BLaER1 (cell line): ENCODE measurements around the gene GUCY2F.

Source experiments
- H3K27ac ChIP-seq: shearing (Covaris generic); formaldehyde crosslinking; 2 replicates; pipeline ENCODE4 v1.8.1; 2022
- H3K27me3 ChIP-seq: shearing (Covaris generic); formaldehyde crosslinking; 2 replicates; pipeline ENCODE4 v1.8.1; 2022
- H3K36me3 ChIP-seq: shearing (Covaris generic); formaldehyde crosslinking; 2 replicates; pipeline ENCODE4 v1.8.1; 2022
- H3K4me1 ChIP-seq: shearing (Covaris generic); formaldehyde crosslinking; 2 replicates; pipeline ENCODE4 v1.8.1; 2022
- H3K4me2 ChIP-seq: shearing (Covaris generic); formaldehyde crosslinking; 2 replicates; pipeline ENCODE4 v1.8.1; 2022
- H3K4me3 ChIP-seq: shearing (Covaris generic); formaldehyde crosslinking; 2 replicates; pipeline ENCODE4 v1.8.1; 2022
- H3K9ac ChIP-seq: shearing (Covaris generic); formaldehyde crosslinking; 2 replicates; pipeline ENCODE4 v1.8.1; 2022
- H3K9me3 ChIP-seq: shearing (Covaris generic); formaldehyde crosslinking; 2 replicates; pipeline ENCODE4 v1.8.1; 2022
- H4K20me1 ChIP-seq: shearing (Covaris generic); formaldehyde crosslinking; 2 replicates; pipeline ENCODE4 v1.8.1; 2022
- Cebpa-rat ChIP-seq: shearing (Covaris generic); IDR thresholded peaks from 2 replicates; pipeline ENCODE4 v1.8.1; 2022

The GUCY2F gene

DNA sequence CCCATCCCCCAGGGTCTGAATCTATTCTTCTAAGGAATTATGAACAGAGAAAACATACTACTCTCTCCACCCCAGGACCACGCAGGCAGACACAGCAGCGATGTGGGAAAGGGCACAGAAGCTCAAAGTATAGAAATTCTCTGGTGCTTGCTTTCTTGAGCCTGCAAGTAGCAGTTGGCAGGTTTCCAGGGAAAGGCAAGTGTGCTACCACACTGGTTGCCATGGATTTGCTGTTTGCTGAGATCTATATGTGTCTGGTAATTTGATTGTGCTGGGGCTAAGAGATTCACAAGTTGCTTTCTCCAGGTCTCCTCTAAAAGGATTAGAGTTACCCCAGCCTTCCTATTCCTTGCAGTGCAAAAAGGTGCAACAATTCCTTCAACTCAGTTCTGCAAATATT, 83.1 kb downstream of the GUCY2F start:
- Histone ChIP-seq H3K9ac (no peak overlapping the region), H3K27ac (no peak overlapping the region), H3K4me3 (no peak overlapping the region), H4K20me1 (no peaks in the 10 kb centered on the region), H3K4me2 (no peak overlapping the region), H3K36me3 (no peaks in the 10 kb centered on the region), H3K9me3 (no peaks in the 10 kb centered on the region), H3K27me3 (peaks cover 99% of the 10 kb centered on the region), H3K4me1 (no peaks in the 10 kb centered on the region)
- no peak for TF ChIP-seq Cebpa-rat

GRCh38 chrX:109398061-109398460, 83.8 kb downstream of the GUCY2F start:
- H3K4me1 ChIP-seq = no peaks in the 10 kb centered on the region
- no peaks in the 10 kb centered on the region for H4K20me1 ChIP-seq
- H3K4me3 ChIP-seq = no peak overlapping the region
- no peak for TF ChIP-seq Cebpa-rat
- H3K27me3 ChIP-seq = peaks cover 99% of the 10 kb centered on the region
- no peak overlapping the region for H3K9ac ChIP-seq
- H3K36me3 ChIP-seq = no peaks in the 10 kb centered on the region
- H3K9me3 ChIP-seq = no peaks in the 10 kb centered on the region
- no peak overlapping the region for H3K4me2 ChIP-seq
- no peak overlapping the region for H3K27ac ChIP-seq

- Histone ChIP-seq H3K27ac (no peak overlapping the region), H3K9me3 (no peaks in the 10 kb centered on the region), H3K36me3 (no peaks in the 10 kb centered on the region), H3K4me3 (no peak overlapping the region), H3K4me2 (no peak overlapping the region), H3K4me1 (no peaks in the 10 kb centered on the region), H4K20me1 (no peaks in the 10 kb centered on the region; the same call in 1 of the 2 replicates), H3K27me3 (peaks cover 97% of the 10 kb centered on the region), H3K9ac (no peak overlapping the region)
- no peak for TF ChIP-seq Cebpa-rat
Observed at GRCh38 chrX:109393859-109394258, 88.0 kb downstream of the GUCY2F start.

GRCh38 chrX:109392895-109393294, 89.0 kb downstream of the GUCY2F start:
- H4K20me1 ChIP-seq = no peaks in the 10 kb centered on the region; the same call in 1 of the 2 replicates
- no peak overlapping the region for H3K27ac ChIP-seq
- no peak overlapping the region for H3K4me3 ChIP-seq
- H3K9ac ChIP-seq = no peak overlapping the region
- TF ChIP-seq Cebpa-rat = no peak
- no peaks in the 10 kb centered on the region for H3K9me3 ChIP-seq
- no peaks in the 10 kb centered on the region for H3K36me3 ChIP-seq
- H3K27me3 ChIP-seq = peaks cover 97% of the 10 kb centered on the region
- H3K4me1 ChIP-seq = no peaks in the 10 kb centered on the region
- no peak overlapping the region for H3K4me2 ChIP-seq

GRCh38 chrX:109390556-109390955, 91.3 kb downstream of the GUCY2F start:
- Histone ChIP-seq H3K27me3 (peaks cover 98% of the 10 kb centered on the region), H3K9ac (no peak overlapping the region), H3K9me3 (no peaks in the 10 kb centered on the region), H3K36me3 (no peaks in the 10 kb centered on the region), H3K4me2 (no peak overlapping the region), H3K27ac (no peak overlapping the region), H3K4me1 (no peaks in the 10 kb centered on the region), H4K20me1 (no peaks in the 10 kb centered on the region; the same call in 1 of the 2 replicates), H3K4me3 (no peak overlapping the region)
- TF ChIP-seq Cebpa-rat = no peak

DNA sequence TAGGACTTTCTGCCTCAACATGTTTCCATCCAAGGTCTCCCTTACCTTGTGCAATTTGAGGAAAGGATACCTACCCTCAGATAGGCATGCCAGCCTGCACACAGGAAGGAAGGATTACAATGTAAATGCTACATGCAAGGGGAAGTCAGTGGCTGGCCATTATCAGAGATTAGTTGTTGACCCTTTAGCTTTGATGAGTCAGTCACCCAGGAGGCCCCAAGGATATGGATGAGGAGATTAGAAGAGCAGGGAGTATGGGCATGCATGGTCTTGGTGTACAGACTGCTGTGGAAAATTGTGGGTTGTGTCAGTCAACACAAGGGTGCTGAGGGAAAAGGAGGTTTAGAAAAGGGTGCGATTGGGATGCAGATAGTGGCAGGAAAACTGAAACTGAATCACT, 92.0 kb downstream of the GUCY2F start:
- no peaks in the 10 kb centered on the region for H3K9me3 ChIP-seq
- no peak overlapping the region for H3K27ac ChIP-seq
- H3K4me2 ChIP-seq = no peak overlapping the region
- no peaks in the 10 kb centered on the region; the same call in 1 of the 2 replicates for H4K20me1 ChIP-seq
- no peak overlapping the region for H3K4me3 ChIP-seq
- H3K4me1 ChIP-seq = no peaks in the 10 kb centered on the region
- no peak overlapping the region for H3K9ac ChIP-seq
- no peak for TF ChIP-seq Cebpa-rat
- H3K36me3 ChIP-seq = no peaks in the 10 kb centered on the region
- peaks cover 98% of the 10 kb centered on the region for H3K27me3 ChIP-seq

GRCh38 chrX:109384699-109385098, 97.2 kb downstream of the GUCY2F start:
- no peak for TF ChIP-seq Cebpa-rat
- H3K9me3 ChIP-seq = no peaks in the 10 kb centered on the region
- no peaks in the 10 kb centered on the region for H3K36me3 ChIP-seq
- H4K20me1 ChIP-seq = no peaks in the 10 kb centered on the region; the same call in 1 of the 2 replicates
- H3K4me1 ChIP-seq = no peaks in the 10 kb centered on the region
- H3K27me3 ChIP-seq = peaks cover 99% of the 10 kb centered on the region
- H3K4me2 ChIP-seq = no peak overlapping the region
- no peak overlapping the region for H3K9ac ChIP-seq
- no peak overlapping the region for H3K4me3 ChIP-seq
- H3K27ac ChIP-seq = no peak overlapping the region

GRCh38 chrX:109382332-109382731, 99.6 kb downstream of the GUCY2F start:
- H3K4me2 ChIP-seq = no peak overlapping the region
- no peaks in the 10 kb centered on the region for H3K36me3 ChIP-seq
- H3K4me1 ChIP-seq = no peaks in the 10 kb centered on the region
- no peak overlapping the region for H3K4me3 ChIP-seq
- H4K20me1 ChIP-seq = no peaks in the 10 kb centered on the region
- peaks cover 94% of the 10 kb centered on the region for H3K27me3 ChIP-seq
- no peak overlapping the region for H3K9ac ChIP-seq
- no peak overlapping the region for H3K27ac ChIP-seq
- TF ChIP-seq Cebpa-rat = no peak
- H3K9me3 ChIP-seq = no peaks in the 10 kb centered on the region

- H3K9ac ChIP-seq = no peak overlapping the region
- no peak overlapping the region for H3K27ac ChIP-seq
- TF ChIP-seq Cebpa-rat = no peak
- no peaks in the 10 kb centered on the region for H3K4me1 ChIP-seq
- H4K20me1 ChIP-seq = no peaks in the 10 kb centered on the region
- no peaks in the 10 kb centered on the region for H3K36me3 ChIP-seq
- H3K4me3 ChIP-seq = no peak overlapping the region
- H3K9me3 ChIP-seq = no peaks in the 10 kb centered on the region
- H3K4me2 ChIP-seq = no peak overlapping the region
- H3K27me3 ChIP-seq = peaks cover 89% of the 10 kb centered on the region
Observed at GRCh38 chrX:109378281-109378680, 103.6 kb downstream of the GUCY2F start.

DNA sequence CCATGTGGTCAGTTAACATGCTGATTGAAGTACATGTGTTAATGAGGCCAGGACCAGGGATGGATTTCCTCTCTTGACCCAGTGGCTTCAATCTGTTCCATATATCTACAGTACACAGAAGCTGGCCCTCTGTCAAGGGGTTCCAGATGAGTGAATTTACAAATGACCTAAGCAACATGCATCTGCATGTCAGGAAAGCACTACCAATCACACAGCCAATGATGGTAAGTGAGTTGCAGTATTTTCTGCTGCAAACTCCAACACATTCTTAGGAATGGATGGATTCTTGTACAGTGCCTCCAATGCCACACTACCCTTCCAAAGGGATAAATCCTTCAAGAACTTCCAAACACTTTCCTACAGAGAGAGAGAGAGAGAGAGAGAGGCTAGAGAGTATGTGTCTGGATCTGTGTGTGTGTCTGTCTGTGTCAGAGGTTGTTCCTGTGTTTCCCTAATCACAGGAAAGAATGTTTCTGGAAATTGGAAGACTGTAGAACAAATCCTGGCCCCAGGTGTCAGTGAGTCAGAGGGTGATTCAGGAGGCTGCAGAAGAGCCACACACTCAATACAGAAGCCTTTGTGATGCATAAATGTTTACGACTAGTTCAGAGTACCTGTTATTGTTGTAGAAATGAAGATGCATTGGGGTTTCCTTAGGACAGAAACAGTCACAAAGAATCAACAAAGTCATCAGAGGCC, 107.5 kb downstream of the GUCY2F start:
- peaks cover 5% of the 10 kb centered on the region; the same call in 1 of the 2 replicates for H4K20me1 ChIP-seq
- H3K36me3 ChIP-seq = no peaks in the 10 kb centered on the region
- H3K27me3 ChIP-seq = peaks cover 72% of the 10 kb centered on the region
- no peaks in the 10 kb centered on the region for H3K4me1 ChIP-seq
- no peak overlapping the region for H3K27ac ChIP-seq
- H3K9ac ChIP-seq = no peak overlapping the region
- H3K9me3 ChIP-seq = no peaks in the 10 kb centered on the region
- no peak for TF ChIP-seq Cebpa-rat
- no peak overlapping the region for H3K4me3 ChIP-seq
- H3K4me2 ChIP-seq = no peak overlapping the region

DNA sequence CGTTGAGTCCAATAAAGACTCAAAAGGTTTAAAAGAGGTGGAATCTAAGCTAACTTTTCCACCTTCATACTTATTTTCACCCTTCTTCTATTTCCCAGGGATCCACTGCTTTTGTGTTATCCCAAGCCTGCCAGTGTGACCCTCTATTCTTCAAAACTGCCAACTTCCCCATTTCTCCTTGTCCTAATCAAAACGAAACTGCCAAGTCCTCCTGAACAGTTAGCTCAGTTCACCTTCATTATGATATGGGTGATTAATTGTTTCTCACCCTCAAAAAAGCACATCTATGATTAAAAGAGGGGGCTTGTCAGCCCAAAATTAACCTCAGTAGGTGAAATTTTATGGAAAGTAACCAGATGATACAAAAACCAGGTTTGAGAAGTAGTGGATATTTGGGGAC, 108.4 kb downstream of the GUCY2F start:
- Histone ChIP-seq H3K9ac (no peak overlapping the region), H3K4me3 (no peak overlapping the region), H3K9me3 (no peaks in the 10 kb centered on the region), H4K20me1 (peaks cover 5% of the 10 kb centered on the region; the same call in 1 of the 2 replicates), H3K27ac (no peak overlapping the region), H3K36me3 (no peaks in the 10 kb centered on the region), H3K4me1 (no peaks in the 10 kb centered on the region), H3K27me3 (peaks cover 77% of the 10 kb centered on the region), H3K4me2 (no peak overlapping the region)
- no peak for TF ChIP-seq Cebpa-rat
